Peyer's patch (tissue), 4 donors: Measurements from ENCODE around the gene PARP15.

Source experiments
- CTCF ChIP-seq, 6 experiments: fragments of 450-650 bp in 4 of 6; fragments of 200-600 bp in 2 of 6; sonication (generic) in 1 of 6; IDR thresholded peaks; one replicate each; pipeline ENCODE4 v1.5.1; 2017 to 2019; ENCODE audit warnings: antibody characterized with exemption in 6 of 6, mild to moderate bottlenecking in 3 of 6, moderate library complexity in 1 of 6
- POLR2A ChIP-seq, 2 donors: fragments of 450-650 bp; IDR thresholded peaks; one replicate each; pipeline ENCODE4 v1.5.1; 2017; ENCODE audit warnings: antibody characterized with exemption in 2 of 2, mild to moderate bottlenecking in 2 of 2, moderate library complexity in 2 of 2

- TF ChIP-seq POLR2A (IDR thresholded peaks at IDR 0.05) (no peak), CTCF (IDR thresholded peaks at IDR 0.05) (no peak)
Observed at GRCh38 chr3:122665881-122666280, 88.4 kb downstream of the PARP15 start.
